Endothelial cell of umbilical vein (primary cell): ENCODE results near the gene EN2. TPM values are rescaled to one million over a fixed set of nuclear protein-coding genes. Genes with fewer than 3 reads are reported as not detected.

Experiments
- BruUV-seq: library from RNA; stranded (reverse); fragments of 400-500 nt; replicated peaks from 2 replicates; lab custom pipeline; 2021; lab: Mats Ljungman, UMichigan
- CTCF ChIA-PET: fragments of 300-600, 350-600 bp; sonication (Branson Sonifier 250); formaldehyde crosslinking; loops from one replicate; lab custom pipeline; 2021; ENCODE audit warnings: antibody characterized with exemption, inconsistent platforms; lab: Charles Lee
- POLR2A ChIA-PET: fragments of 300-600, 350-600 bp; sonication (Branson Sonifier 250); formaldehyde crosslinking; loops from one replicate; lab custom pipeline; 2021; ENCODE audit warnings: antibody characterized with exemption, inconsistent platforms; lab: Charles Lee
- DNase-seq: peaks from one replicate; pipeline ENCODE4 v3.0.0-alpha.2; 2011; ENCODE audit warnings: low read depth, low spot score
- FAIRE-seq: peaks from 2 replicates; lab custom pipeline; 2011; peaks lifted over from hg19 to GRCh38; lab: Jason Lieb, UNC
- H2AFZ ChIP-seq: 2 replicates; pipeline ENCODE4 v1.6.0; 2012; ENCODE audit warnings: low read depth, low read length, control low read depth, inconsistent platforms
- H3K27ac ChIP-seq: 2 replicates; pipeline ENCODE4 v1.5.1; 2011; ENCODE audit warnings: low read depth, mild to moderate bottlenecking, control low read depth, low read length, moderate library complexity; ENCODE audit not compliant: insufficient read depth
- H3K27me3 ChIP-seq, 2 experiments: 2 replicates each; pipeline versions ENCODE4 v1.6.0 to v1.6.1; 2011; ENCODE audit warnings: low read length in 2 of 2, mixed read lengths in 1 of 2; ENCODE audit not compliant: control insufficient read depth in 2 of 2, insufficient read depth in 2 of 2
- H3K36me3 ChIP-seq, 2 experiments: 2 replicates in 1 of 2; 3 replicates in 1 of 2; pipeline ENCODE4 v1.5.1; 2011; ENCODE audit warnings: low read length in 2 of 2, mild to moderate bottlenecking in 1 of 2, moderate library complexity in 1 of 2; ENCODE audit not compliant: control insufficient read depth in 2 of 2, insufficient read depth in 2 of 2; ENCODE audit errors: extremely low read depth in 1 of 2
- H3K4me1 ChIP-seq: 3 replicates; pipeline ENCODE4 v1.5.1; 2011; ENCODE audit warnings: mild to moderate bottlenecking, low read length; ENCODE audit not compliant: control insufficient read depth, insufficient read depth; ENCODE audit errors: extremely low read depth
- H3K4me2 ChIP-seq: 2 replicates; pipeline ENCODE4 v1.6.1; 2011; ENCODE audit warnings: low read length, control low read depth, mixed read lengths; ENCODE audit not compliant: insufficient read depth
- H3K4me3 ChIP-seq, 3 experiments: fragments of 200-600 bp in 1 of 3; sonication (generic), shearing (Covaris generic) in 1 of 3; replicated peaks in 1 of 3; 2 replicates each; pipeline ENCODE4 v1.5.1; 2011 to 2016; ENCODE audit warnings: control low read depth in 3 of 3, low read length in 3 of 3, mild to moderate bottlenecking in 2 of 3, inconsistent platforms in 1 of 3, low read depth in 1 of 3, moderate library complexity in 1 of 3; ENCODE audit not compliant: insufficient read depth in 1 of 3
- H3K79me2 ChIP-seq: 2 replicates; pipeline ENCODE4 v1.6.0; 2012; ENCODE audit warnings: low read length, inconsistent platforms; ENCODE audit not compliant: control insufficient read depth, insufficient read depth
- H3K9ac ChIP-seq: replicated peaks from 2 replicates; pipeline ENCODE3; 2011; ENCODE audit warnings: low read length, control low read depth; ENCODE audit not compliant: insufficient read depth; ENCODE audit errors: extremely low read depth
- H3K9me1 ChIP-seq: replicated peaks from 3 replicates; pipeline ENCODE4 v1.6.0; 2011; ENCODE audit warnings: mild to moderate bottlenecking, low read length; ENCODE audit not compliant: control insufficient read depth, insufficient read depth; ENCODE audit errors: extremely low read depth
- H3K9me3 ChIP-seq: replicated peaks from 2 replicates; pipeline ENCODE4 v1.5.1; 2012; ENCODE audit warnings: low read length, inconsistent platforms; ENCODE audit not compliant: control insufficient read depth, insufficient read depth
- H4K20me1 ChIP-seq: replicated peaks from 2 replicates; pipeline ENCODE3; 2011; ENCODE audit warnings: mild to moderate bottlenecking, low read length; ENCODE audit not compliant: control insufficient read depth, insufficient read depth; ENCODE audit errors: extremely low read depth
- CTCF ChIP-seq, 2 donors: IDR thresholded peaks; 1 replicate in 1 of 2; 2 replicates in 1 of 2; pipeline ENCODE4 v1.5.1; 2011; ENCODE audit warnings: low read length in 2 of 2, mild to moderate bottlenecking in 2 of 2, moderate library complexity in 2 of 2, control low read depth in 1 of 2, inconsistent platforms in 1 of 2, low read depth in 1 of 2; ENCODE audit not compliant: insufficient read depth in 1 of 2; ENCODE audit errors: extremely low read depth in 1 of 2
- EZH2 ChIP-seq: IDR thresholded peaks from 2 replicates; pipeline ENCODE4 v1.6.1; 2012; ENCODE audit warnings: borderline replicate concordance, low read depth, mild to moderate bottlenecking, moderate library complexity, low read length, inconsistent platforms; ENCODE audit not compliant: severe bottlenecking
- FOS ChIP-seq: IDR thresholded peaks from 2 replicates; pipeline ENCODE4 v1.6.1; 2011; ENCODE audit warnings: mild to moderate bottlenecking, low read length, moderate library complexity, borderline replicate concordance; ENCODE audit not compliant: insufficient read depth
- GATA2 ChIP-seq: IDR thresholded peaks from 2 replicates; pipeline ENCODE4 v1.7.0; 2011; ENCODE audit warnings: low read depth, mild to moderate bottlenecking, moderate library complexity, mixed read lengths, low read length; ENCODE audit not compliant: insufficient read length, insufficient read depth
- JUN ChIP-seq: IDR thresholded peaks from 2 replicates; pipeline ENCODE4 v1.6.1; 2011; ENCODE audit warnings: borderline replicate concordance, low read depth; ENCODE audit not compliant: insufficient read length, insufficient read depth
- MAX ChIP-seq: IDR thresholded peaks from 2 replicates; pipeline ENCODE4 v1.6.1; 2011; ENCODE audit not compliant: insufficient read depth, insufficient read length
- MYC ChIP-seq: IDR thresholded peaks from one replicate; pipeline ENCODE4 v1.6.1; 2011; ENCODE audit warnings: mild to moderate bottlenecking, low read depth, low read length
- POLR2A ChIP-seq: IDR thresholded peaks from 2 replicates; pipeline ENCODE4 v1.6.1; 2012; ENCODE audit warnings: low read depth, mild to moderate bottlenecking, control low read depth, low read length
- POLR2AphosphoS5 ChIP-seq: IDR thresholded peaks from 2 replicates; pipeline ENCODE4 v1.6.1; 2012; ENCODE audit warnings: low read depth, mild to moderate bottlenecking, control low read depth, low read length, moderate library complexity; ENCODE audit not compliant: insufficient read depth
- dilution Hi-C: fragments of 300-500 bp; cut with MboI; formaldehyde crosslinking; loops from one replicate; pipeline ENCODE4 v1.15.0; 2019; ENCODE audit warnings: low sequenced_read_pairs; ENCODE audit not compliant: extremely low pct_ligation_motif_present
- intact Hi-C: fragments of 100-400 bp; cut with micrococcal nuclease; formaldehyde crosslinking; loops from one replicate; pipeline ENCODE4 v1.10.0; 2022
- polyA plus RNA-seq, 4 experiments: library from polyadenylated mRNA; depleted of rRNA in 3 of 4; stranded (reverse) in 3 of 4; unstranded in 1 of 4; fragments of >200 nt; gene quantifications; 2 replicates each; pipeline versions ENCODE4 v1.2.1 to v1.2.3, GENCODE V29; 2011 to 2012; ENCODE audit warnings: missing spikeins in 1 of 4
- total RNA-seq: library from RNA; stranded (reverse); gene quantifications from 2 replicates; pipeline ENCODE4 v1.2.3, GENCODE V29; 2021

Gene EN2
- total and polyA plus RNA-seq, 2 donors (not counting 3 experiments of a cell fraction or from before 2014, with no cell fraction given) = not detected

GRCh38 chr7:155441856-155442255, 16.1 kb upstream of the EN2 start:
- Histone ChIP-seq H3K36me3 (no peaks in the 10 kb centered on the region), H3K4me1 (no peaks in the 10 kb centered on the region), H3K27me3 (peaks cover 0 to under 1% of the 10 kb centered on the region in 2 experiments), H2AFZ (no peak overlapping the region), H3K9me1 (no peaks in the 10 kb centered on the region), H3K9ac (no peak overlapping the region), H3K9me3 (no peaks in the 10 kb centered on the region), H3K27ac (no peak overlapping the region), H4K20me1 (no peaks in the 10 kb centered on the region), H3K4me2 (no peak overlapping the region), H3K4me3 (no peak overlapping the region), H3K79me2 (no peaks in the 10 kb centered on the region)
- DNase-seq (no peak), FAIRE-seq (no peak)
- TF ChIP-seq MAX (no peak), JUN (no peak), FOS (no peak), GATA2 (no peak), POLR2AphosphoS5 (no peak), EZH2 (no peak), MYC (no peak), POLR2A (no peak), CTCF (IDR thresholded peaks at IDR 0.05; ENCODE audit: extremely low read depth in 1 of 2, insufficient read depth in 1 of 2, low read depth in 1 of 2, low read length in 2 of 2) (no peak)
- BruUV-seq = no TSS peak
- intact Hi-C loops (no loop called here), dilution Hi-C loops (no loop called here)
- ChIA-PET CTCF (no interaction called here), POLR2A (no interaction called here)
